NCI-H128 (cell line): ENCODE data around the gene RYR1.
"Not testable (repeated sequence)": the region's sequence is repeated elsewhere in the genome, so short reads cannot be mapped to it uniquely, and the experiment has no call there.

Experiments
- DNase-seq: peaks from one replicate; lab custom pipeline; 2025; ENCODE audit not compliant: unreplicated experiment; lab: John Stamatoyannopoulos, UW

RYR1 gene

DNA sequence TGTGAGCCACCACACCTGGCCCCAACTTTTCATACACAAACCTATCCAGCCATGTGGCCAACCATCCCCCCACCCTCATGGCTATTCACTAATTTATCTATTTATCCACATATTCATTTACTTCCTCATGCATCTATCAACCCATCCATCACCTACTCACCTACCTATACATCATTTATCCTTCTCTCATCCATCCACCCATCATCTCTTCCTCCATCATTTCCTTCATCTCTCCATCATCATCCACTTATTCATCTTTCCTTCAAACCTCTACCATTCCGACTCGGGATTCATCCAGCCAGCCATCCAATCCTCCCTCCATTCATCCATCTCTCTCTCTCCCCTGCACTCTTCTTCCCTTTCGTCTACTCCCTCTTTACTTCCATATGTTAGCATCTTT, 54.6 kb downstream of the RYR1 start:
- DNase-seq = no peak

DNA sequence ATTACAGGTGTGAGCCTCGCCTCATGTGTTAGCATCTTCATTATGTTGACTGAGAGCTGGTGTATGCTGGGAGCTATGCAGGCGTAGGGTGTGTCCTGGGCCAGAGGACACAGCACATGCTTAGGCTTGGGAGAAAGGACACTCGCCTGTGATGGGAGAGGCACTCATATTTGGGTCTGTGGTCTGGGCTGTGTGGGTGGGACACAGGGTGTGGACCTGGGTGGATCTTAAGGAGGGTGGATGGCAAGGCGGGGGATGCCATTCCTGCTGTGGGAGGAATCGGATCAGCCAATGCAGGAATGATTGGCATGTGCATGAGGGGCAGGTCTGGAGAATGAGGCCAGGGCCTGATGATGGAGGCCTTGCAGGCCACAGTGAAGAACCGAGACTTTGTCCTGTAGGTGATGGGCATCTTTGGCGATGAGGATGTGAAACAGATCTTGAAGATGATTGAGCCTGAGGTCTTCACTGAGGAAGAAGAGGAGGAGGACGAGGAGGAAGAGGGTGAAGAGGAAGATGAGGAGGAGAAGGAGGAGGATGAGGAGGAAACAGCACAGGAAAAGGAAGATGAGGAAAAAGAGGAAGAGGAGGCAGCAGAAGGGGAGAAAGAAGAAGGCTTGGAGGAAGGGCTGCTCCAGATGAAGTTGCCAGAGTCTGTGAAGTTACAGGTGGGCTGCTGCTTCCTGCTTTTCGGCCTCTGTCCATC, 55.4 kb downstream of the RYR1 start:
- DNase-seq = no peak

DNA sequence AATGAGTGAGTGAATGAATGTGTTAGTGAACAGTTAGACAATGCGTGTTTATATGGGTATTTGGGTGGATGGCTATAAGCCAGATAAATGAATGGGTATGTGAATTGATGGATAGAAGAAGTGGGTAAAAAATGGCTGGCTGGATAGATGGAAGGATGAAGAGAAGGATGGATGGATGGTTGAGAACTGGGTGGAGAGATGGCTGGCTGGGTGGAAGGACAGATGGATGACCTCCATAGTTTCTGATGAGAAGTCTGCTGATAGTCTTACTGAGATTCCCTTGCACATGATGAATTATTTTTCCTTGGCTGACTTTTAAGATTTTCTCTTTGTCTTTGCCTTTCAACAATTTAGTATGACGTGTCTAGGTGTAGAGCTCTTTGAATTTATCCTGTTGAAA, 57.4 kb downstream of the RYR1 start:
- DNase-seq = no peak

DNA sequence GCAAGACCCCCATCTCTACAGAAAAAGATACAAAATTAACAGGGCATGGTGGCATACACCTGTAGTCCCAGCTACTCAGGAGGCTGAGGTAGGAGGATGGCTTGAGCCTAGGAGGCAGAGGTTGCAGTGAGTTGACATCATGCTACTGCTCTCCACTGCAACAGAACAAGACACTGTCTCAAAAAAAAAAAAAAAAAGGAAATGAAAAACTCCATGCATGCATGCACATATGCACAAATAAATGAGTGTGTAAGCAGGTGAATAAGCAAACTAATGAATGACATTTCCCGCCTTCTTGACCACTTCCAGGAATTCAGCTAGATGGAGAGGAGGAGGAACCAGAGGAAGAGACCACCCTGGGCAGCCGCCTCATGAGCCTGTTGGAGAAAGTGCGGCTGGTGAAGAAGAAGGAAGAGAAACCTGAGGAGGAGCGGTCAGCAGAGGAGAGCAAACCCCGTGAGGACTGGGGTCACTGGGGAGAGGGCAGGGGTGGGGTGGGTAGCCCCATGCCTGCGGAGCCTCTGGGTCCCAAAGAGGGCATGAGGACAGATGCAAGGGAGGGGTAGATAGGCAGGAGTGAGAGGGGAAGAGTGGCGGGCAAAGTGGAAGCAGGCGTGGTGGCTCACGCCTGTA, 58.8 kb downstream of the RYR1 start:
- no peak for DNase-seq

DNA sequence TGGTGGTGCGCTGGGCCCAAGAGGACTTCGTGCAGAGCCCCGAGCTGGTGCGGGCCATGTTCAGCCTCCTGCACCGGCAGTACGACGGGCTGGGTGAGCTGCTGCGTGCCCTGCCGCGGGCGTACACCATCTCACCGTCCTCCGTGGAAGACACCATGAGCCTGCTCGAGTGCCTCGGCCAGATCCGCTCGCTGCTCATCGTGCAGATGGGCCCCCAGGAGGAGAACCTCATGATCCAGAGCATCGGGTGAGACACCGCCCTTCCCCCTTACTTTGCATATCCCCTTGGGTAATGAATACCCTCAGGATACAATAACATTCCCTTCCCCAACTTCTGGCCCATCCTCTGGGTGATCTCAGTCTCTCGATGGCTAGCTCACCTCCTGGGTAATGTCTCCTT, 60.9 kb downstream of the RYR1 start:
- no peak for DNase-seq

DNA sequence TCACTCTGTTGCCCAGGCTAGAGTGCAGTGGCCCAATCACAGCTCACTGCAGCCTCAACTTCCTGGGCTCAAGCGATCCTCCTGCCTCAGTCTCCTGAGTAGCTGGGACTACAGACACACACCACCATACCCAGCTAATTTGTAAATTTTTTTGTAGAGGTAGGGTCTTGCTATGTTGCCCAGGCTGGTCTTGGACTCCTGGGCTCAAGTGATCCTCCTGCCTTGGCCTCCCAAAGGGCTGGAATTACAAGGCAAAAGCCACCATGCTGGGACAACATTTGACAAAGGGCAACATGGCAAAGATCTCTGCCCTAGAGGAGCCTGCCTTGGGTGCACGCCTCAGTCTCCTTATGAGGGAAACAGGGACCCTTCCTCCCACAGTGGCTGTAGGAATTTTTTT, 61.9 kb downstream of the RYR1 start:
- DNase-seq = not testable (repeated sequence)

DNA sequence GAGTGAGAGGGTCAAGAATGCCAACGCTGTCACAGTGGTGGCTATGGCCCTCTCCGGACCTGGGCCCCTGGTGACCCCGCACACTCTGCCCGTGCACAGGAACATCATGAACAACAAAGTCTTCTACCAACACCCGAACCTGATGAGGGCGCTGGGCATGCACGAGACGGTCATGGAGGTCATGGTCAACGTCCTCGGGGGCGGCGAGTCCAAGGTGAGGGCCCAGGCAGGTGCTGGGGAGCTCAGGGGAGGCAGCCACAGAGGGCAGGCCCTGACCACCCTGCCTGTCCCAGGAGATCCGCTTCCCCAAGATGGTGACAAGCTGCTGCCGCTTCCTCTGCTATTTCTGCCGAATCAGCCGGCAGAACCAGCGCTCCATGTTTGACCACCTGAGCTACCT, 62.6 kb downstream of the RYR1 start:
- DNase-seq = no peak

DNA sequence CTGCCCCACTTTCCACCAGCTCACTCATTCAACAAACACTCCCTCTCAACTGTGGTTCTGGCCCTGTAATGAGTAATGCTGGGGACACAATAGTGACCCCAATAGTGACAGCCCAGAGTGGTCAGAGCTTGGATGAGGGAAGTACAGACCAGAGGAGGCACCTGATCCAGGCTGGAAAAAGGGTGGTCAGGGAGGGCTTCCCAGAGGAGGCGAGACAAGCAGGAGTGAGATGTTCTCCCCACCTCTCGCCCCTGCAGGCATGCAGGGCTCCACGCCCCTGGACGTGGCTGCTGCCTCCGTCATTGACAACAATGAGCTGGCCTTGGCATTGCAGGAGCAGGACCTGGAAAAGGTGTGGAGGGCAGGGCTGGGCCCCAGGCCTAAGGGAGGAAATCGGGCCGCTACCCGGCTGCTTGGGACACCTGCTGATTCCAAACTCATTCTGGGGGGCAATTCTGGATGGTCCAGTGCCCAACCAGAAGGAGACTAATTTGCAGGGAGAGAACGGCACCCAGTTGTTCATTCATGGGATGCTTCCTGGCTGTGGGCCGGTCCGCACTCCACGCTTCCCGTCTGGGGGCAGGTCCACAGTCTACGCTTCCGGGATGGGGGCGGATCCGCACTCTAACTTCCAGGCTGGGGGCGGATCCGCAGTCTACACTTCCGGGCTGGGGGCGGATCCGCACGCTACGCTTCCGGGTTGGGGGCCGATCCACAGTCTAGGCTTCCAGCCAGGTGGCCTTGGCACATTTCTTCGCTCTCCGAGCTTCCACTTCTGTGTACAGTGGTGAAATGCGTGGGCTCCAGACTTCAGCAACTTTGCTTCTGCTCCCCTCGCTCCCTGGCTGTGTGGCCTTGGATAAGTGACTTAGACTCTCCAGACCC, 63.4 kb downstream of the RYR1 start:
- no peak for DNase-seq

DNA sequence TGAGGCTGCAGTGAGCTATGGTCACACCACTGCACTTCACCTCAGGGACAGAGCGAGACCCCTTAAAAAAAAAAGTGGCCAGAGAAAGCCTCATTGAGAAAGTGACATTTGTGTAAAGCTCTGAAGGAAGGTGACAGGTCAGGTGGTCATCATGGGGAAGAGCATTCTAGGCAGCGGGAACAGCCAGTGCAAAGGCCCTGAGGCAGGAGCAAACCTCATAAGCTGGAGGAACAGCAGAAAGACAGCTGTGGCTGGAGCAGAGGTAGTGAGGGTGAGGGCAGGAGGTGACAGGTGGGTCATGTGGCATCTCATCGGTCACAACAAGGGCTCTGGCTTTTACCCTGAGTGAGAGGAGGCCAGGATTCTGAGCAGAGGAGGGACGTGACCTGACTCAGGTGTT, 64.4 kb downstream of the RYR1 start:
- no peak for DNase-seq

DNA sequence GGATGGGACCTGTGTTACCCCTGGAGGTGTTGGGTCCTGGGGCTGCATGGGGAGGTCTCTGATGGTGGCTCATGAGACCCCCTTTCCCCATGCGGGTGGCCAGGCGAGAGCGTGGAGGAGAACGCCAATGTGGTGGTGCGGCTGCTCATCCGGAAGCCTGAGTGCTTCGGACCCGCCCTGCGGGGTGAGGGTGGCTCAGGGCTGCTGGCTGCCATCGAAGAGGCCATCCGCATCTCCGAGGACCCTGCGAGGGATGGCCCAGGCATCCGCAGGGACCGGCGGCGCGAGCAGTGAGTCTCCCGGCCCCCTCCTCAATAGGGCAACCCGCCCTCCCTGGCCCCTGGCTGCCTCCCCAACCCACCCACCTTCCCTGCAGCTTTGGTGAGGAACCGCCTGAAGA, 66.0 kb downstream of the RYR1 start:
- no peak for DNase-seq

DNA sequence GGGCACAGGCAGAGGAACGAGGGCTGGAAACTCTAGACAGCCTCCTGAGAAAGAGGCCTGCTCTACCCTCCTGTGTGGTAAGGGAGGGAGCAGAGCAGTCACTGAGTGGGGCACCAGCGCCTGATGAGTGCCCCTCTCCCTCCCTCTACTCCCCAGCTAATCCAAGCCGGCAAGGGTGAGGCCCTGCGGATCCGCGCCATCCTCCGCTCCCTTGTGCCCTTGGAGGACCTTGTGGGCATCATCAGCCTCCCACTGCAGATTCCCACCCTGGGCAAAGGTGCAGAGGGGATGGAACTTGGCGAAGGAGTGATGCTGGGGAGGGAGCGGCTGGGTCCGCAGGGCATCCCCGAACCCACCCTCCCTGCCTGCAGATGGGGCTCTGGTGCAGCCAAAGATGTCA, 67.0 kb downstream of the RYR1 start:
- no peak for DNase-seq

DNA sequence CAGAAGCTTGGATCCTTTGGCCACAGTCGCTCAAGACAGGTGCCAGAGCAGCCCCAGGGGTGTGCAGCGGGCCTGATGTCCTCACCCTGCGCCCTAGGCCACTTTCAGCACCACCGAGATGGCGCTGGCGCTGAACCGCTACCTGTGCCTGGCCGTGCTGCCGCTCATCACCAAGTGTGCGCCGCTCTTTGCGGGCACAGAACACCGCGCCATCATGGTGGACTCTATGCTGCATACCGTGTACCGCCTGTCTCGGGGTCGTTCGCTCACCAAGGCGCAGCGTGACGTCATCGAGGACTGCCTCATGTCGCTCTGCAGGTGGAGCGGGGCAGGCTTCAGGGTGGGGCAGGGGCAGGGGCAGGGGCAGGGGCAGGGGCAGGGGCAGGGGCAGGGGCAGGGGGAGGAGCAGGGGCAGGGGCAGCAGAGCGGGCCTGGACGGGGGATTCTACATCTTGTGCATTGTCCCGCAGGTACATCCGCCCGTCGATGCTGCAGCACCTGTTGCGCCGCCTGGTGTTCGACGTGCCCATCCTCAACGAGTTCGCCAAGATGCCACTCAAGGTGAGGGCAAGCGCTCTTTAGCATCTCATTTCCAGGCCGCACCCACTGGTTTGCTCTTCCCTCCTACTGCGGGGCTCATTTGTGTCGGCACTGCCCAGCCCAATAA, 69.1 kb downstream of the RYR1 start:
- no peak for DNase-seq

DNA sequence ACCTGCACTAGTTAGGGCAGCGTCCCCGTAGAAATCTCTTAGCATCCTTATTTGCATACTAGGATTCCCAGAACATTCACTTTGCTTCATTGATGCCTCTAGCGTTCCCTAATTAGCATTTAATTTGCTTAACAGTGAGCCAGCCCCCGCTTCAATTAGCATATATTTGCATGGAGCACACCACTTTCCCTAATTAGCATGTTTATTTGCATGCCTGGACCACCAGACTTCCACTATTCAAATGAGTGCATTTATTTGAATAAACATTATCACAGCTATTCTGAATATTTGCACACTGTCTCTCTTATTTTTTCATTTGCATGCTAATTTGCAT, 69.6 kb downstream of the RYR1 start:
- DNase-seq = no peak

DNA sequence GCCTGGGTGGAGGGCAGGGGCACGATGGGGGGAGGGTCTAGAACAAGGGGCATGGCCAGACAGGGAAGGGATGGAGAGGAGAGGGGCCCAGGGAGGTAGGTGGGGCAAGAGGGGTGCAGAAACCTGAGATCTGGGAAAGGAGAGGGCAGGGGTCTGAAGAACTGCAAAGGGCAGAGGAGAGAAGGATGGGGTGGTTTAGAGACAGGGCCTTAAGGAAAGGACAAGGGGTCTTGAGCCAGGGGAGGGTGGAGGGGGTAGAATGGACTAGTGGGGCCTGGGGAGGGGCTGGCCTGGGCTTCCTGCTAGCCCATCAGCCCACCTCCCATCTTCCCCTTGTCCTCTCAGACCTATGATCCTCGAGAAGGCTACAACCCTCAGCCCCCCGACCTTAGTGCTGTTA, 72.5 kb downstream of the RYR1 start:
- no peak for DNase-seq

DNA sequence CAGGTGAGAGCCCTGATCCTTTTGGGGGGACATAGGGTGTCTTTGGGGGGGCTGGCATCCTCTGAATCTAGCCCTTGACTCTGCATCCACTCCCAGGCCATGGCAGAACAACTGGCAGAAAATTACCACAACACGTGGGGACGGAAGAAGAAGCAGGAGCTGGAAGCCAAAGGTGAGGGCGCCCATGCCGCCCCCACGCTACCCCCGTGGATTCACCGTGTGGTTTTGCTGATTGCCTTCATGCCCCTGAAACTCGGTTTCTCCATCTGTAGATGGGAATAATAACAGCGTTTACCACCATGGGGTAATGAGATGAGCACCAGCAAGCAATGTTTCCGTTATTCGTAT, 72.9 kb downstream of the RYR1 start:
- no peak for DNase-seq

DNA sequence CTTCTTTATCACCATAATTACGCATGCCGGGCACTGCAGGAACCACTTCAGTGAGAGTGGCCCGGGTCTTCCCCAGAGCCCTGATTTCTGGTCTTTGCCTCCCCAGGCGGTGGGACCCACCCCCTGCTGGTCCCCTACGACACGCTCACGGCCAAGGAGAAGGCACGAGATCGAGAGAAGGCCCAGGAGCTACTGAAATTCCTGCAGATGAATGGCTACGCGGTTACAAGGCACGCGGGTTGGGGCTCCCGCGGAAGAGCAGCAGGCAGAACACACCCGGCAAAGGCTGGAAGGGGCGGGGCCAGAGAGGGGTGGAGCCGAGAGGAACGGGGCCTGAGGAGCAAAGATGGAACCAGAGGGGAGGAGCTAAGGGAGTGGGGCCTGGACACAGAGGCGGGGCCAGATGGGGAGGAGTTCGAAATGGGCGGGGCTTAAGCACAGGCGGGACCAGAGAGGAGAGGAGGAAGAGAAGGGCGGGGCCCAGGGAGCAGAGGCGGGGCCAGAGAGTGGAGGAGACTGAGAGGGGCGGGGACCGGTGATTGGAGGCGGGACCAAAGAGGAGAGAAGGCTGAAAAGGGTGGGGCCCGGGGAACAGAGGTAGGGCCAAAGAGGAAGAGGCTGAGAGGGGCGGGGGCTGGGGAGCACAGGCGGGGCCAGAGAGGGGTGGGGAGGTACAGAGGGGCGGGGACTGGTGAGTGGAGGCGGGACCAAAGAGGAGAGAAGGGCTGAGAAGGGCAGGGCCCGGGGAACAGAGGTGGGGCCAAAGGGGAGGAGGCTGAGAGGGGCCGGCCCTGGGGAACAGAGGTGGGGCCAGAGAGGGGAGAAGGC, 73.4 kb downstream of the RYR1 start:
- no peak for DNase-seq

DNA sequence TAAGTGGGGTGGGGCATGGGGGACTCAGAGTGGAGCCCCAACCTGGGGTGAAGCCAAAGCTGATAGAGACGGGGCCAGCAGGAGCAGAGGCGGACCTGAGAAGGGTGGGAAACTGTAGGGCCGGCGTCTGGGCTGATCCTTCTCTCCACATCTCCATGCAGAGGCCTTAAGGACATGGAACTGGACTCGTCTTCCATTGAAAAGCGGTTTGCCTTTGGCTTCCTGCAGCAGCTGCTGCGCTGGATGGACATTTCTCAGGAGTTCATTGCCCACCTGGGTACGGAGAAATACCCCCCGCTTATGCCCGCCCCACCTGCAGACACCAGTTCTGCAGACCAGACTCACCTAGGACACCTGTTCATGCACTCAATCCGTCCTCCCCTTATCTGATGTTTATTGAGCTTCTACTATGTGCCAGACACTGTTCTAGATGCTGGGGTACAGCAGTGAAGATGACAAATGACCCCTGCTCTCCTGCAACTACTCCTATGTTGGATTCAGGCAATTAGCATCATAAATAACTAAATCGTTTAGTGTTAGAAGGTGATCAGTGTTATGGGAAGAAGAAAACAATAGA, 74.1 kb downstream of the RYR1 start:
- no peak for DNase-seq

DNA sequence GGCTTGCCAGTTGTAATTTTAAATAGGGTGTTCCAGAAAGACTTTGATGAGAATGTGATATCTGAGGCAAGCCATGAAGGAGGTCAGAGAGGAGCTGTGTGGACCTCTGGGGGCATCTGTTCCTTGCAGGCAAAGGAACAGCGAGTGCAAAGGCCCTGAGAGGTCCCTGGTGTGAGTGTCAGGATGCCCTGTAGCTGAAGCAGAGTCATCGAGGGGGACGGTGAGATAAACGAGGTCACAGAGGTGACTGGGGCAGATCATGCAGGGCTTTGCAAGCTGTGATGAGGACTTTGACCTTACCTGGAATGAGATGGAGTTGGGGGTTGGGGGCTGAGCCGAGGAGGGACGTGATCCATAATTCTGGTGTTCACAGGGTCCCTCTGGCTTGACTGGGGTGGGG, 75.0 kb downstream of the RYR1 start:
- DNase-seq = no peak

DNA sequence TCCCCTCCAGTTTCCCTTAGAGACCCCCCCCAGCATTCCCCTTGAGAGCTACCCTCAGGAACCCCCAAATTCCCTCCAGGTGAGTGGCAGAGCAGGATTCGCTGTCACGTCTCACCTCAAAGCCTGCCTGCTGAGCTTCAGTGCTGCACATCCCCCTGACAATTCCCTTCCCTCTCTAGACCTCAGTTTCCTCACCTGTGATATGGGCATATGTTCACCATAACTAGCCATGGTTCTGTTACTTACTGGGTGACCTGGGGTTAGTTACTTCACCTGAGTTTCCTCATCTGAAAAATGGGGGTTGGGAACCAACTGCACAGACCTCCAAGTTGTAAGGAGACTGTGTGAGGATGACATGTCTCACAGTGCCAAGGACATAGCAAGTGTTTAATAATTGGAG, 75.5 kb downstream of the RYR1 start:
- no peak for DNase-seq

DNA sequence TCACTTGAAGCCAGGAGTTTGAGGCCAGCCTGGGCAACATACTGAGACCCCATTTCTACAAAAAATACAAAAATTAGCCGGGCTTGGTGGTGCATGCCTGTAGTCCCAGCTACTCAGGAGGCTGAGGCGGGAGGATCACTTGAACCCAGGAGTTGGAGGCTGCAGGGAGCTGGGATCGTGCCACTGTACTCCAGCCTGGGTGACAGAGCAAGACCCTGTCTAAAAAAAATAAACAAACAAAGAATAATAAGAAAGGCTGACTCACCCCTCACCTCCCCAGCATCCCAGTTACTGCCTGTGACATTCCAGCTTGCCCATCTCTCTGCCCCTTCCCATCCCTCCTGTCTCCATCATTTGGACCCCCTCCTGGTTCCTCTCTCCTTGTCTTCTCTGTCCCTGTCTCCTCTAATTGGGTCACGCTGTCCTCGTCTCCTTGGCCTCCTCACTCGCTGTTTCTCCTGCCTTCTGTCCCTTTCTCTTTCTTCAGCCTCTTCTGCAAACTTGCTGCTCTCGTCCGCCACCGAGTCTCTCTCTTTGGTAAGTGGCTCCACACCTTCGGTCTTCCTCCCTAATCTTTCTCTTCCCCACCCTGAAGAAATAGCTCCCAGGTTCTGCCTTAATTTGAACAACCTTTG, 77.7 kb downstream of the RYR1 start:
- no peak for DNase-seq
